MM.1S (cell line): ENCODE measurements around the gene TTLL11.

Experiments
- EZH2 ChIP-seq: fragments of 300-600 bp; sonication (generic); optimal IDR thresholded peaks from 2 replicates; pipeline ENCODE3; 2017; ENCODE audit warnings: low read depth, mild to moderate bottlenecking, antibody characterized with exemption, low read length, mixed read lengths
- EZH2phosphoT487 ChIP-seq: fragments of 300-600 bp; sonication (generic); IDR thresholded peaks from 2 replicates; pipeline ENCODE4 v1.6.1; 2018; ENCODE audit warnings: antibody characterized with exemption, low read length
- TF ChIP-seq, protein P1 (sequence below): fragments of 300-600 bp; sonication (generic); IDR thresholded peaks from 2 replicates; pipeline ENCODE4 v1.5.1; 2016; ENCODE audit warnings: antibody characterized with exemption, low read length, mixed read lengths

DNA sequence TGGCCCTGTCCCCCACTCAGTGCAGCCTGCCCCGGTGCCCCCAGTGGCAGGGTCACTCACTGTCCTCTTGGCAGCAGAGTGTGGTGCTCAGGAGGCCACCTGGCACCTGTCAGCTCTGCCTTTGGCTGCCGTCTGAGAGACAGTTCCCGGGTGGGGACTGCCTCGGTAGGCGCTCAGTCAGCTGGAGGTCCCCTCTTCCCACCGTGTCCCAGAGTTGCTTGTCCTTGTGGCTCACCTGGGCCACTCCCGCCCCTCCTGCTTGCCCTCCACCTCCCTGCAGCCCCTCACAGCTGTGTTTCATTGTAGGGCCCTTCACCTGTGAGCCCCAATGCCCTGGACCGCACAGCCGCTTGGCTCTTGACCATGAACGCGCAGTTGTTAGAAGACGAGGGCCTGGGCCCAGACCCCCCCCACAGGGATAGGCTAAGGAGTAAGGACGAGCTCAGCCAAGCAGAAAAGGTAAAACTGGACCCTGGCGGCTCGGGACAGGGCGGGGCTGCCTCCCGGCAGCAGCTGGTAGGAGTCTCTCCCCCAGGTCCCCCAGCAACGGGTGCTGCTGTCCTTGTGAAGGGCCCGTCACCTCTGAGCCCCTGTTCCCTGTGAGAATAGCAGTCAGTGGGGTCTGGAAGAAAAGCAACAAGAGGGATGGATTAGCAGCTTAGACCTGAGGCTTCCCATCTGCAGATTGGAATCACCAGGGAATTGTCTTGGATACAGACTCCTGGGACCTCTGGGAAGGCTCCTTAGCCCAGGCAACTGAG is 319.0 kb downstream of the TTLL11 start:
- TF ChIP-seq, protein P1, sequence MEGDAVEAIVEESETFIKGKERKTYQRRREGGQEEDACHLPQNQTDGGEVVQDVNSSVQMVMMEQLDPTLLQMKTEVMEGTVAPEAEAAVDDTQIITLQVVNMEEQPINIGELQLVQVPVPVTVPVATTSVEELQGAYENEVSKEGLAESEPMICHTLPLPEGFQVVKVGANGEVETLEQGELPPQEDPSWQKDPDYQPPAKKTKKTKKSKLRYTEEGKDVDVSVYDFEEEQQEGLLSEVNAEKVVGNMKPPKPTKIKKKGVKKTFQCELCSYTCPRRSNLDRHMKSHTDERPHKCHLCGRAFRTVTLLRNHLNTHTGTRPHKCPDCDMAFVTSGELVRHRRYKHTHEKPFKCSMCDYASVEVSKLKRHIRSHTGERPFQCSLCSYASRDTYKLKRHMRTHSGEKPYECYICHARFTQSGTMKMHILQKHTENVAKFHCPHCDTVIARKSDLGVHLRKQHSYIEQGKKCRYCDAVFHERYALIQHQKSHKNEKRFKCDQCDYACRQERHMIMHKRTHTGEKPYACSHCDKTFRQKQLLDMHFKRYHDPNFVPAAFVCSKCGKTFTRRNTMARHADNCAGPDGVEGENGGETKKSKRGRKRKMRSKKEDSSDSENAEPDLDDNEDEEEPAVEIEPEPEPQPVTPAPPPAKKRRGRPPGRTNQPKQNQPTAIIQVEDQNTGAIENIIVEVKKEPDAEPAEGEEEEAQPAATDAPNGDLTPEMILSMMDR, result no peak
- TF ChIP-seq EZH2, result no peak
- no peak for TF ChIP-seq EZH2phosphoT487
